Liver (tissue), 9 donors: ENCODE data around the gene FAM221B. TPM values are rescaled to one million over a fixed set of nuclear protein-coding genes. Genes with fewer than 3 reads are reported as not detected.

Source experiments
- DNase-seq: peaks from one replicate; pipeline ENCODE4 v3.0.0-alpha.2; 2017; ENCODE audit warnings: low spot score
- H3K27ac ChIP-seq, 2 donors: one replicate each; pipeline ENCODE4 v1.7.0; 2013; ENCODE audit warnings: inconsistent platforms in 2 of 2, low read length in 2 of 2, control low read depth in 1 of 2, low read depth in 1 of 2, mild to moderate bottlenecking in 1 of 2
- H3K27me3 ChIP-seq, 4 donors: one replicate each; pipeline versions ENCODE4 v1.6.1 to v1.7.0; 2013; ENCODE audit warnings: low read length in 3 of 4, inconsistent platforms in 1 of 4, mild to moderate bottlenecking in 1 of 4, moderate library complexity in 1 of 4; ENCODE audit not compliant: control insufficient read depth in 4 of 4, insufficient read depth in 4 of 4
- H3K36me3 ChIP-seq, 4 donors: one replicate each; pipeline versions ENCODE4 v1.6.1 to v1.7.0; 2013; ENCODE audit warnings: low read length in 3 of 4, mild to moderate bottlenecking in 3 of 4, low read depth in 1 of 4, moderate library complexity in 1 of 4; ENCODE audit not compliant: control insufficient read depth in 4 of 4, insufficient read depth in 3 of 4
- H3K4me1 ChIP-seq, 4 donors: one replicate each; pipeline versions ENCODE4 v1.6.1 to v1.7.0; 2013; ENCODE audit warnings: low read length in 3 of 4, mild to moderate bottlenecking in 3 of 4, moderate library complexity in 1 of 4; ENCODE audit not compliant: control insufficient read depth in 4 of 4, insufficient read depth in 4 of 4
- H3K4me3 ChIP-seq, 3 donors: one replicate each; pipeline versions ENCODE4 v1.6.1 to v1.7.0; 2013; ENCODE audit warnings: low read length in 3 of 3, control low read depth in 1 of 3, low read depth in 1 of 3, mild to moderate bottlenecking in 1 of 3
- H3K9ac ChIP-seq, 2 donors: one replicate each; pipeline ENCODE4 v1.7.0; 2013; ENCODE audit warnings: low read length in 2 of 2, mild to moderate bottlenecking in 2 of 2, moderate library complexity in 2 of 2, control low read depth in 1 of 2, low read depth in 1 of 2
- H3K9me3 ChIP-seq, 4 donors: one replicate each; pipeline versions ENCODE4 v1.6.1 to v1.7.0; 2013; ENCODE audit warnings: low read length in 3 of 4; ENCODE audit not compliant: control insufficient read depth in 4 of 4
- ATF3 ChIP-seq: IDR thresholded peaks from 2 replicates; pipeline ENCODE4 v1.6.1; 2016; ENCODE audit warnings: antibody characterized with exemption
- CTCF ChIP-seq: fragments of 150-350 bp; IDR thresholded peaks from 2 replicates; pipeline ENCODE4 v1.5.1; 2017; ENCODE audit warnings: improper control_type of control experiment, low read depth, low read length; ENCODE audit not compliant: missing input control
- EGR1 ChIP-seq, 2 donors: IDR thresholded peaks; 2 replicates each; pipeline ENCODE4 v1.6.1; 2016 to 2018; ENCODE audit warnings: antibody characterized with exemption in 2 of 2, low read depth in 2 of 2
- FOXA1 ChIP-seq: IDR thresholded peaks from 2 replicates; pipeline ENCODE4 v1.6.1; 2016; ENCODE audit warnings: antibody characterized with exemption
- FOXA2 ChIP-seq: IDR thresholded peaks from 2 replicates; pipeline ENCODE4 v1.6.1; 2016; ENCODE audit warnings: antibody characterized with exemption
- GABPA ChIP-seq, 2 donors: IDR thresholded peaks in 1 of 2; conservative IDR thresholded peaks in 1 of 2; 2 replicates each; pipeline ENCODE4 v1.6.1; 2016; ENCODE audit warnings: antibody characterized with exemption in 2 of 2, mild to moderate bottlenecking in 1 of 2, moderate library complexity in 1 of 2
- HNF4A ChIP-seq, 2 donors: conservative IDR thresholded peaks; 2 replicates each; pipeline ENCODE4 v1.6.1; 2016; ENCODE audit warnings: antibody characterized with exemption in 2 of 2, mild to moderate bottlenecking in 2 of 2
- JUND ChIP-seq, 2 donors: IDR thresholded peaks; 2 replicates each; pipeline ENCODE4 v1.6.1; 2016; ENCODE audit warnings: antibody characterized with exemption in 2 of 2
- NR2F2 ChIP-seq: IDR thresholded peaks from 2 replicates; pipeline ENCODE4 v1.6.1; 2016; ENCODE audit warnings: antibody characterized with exemption
- RAD21 ChIP-seq, 2 donors: IDR thresholded peaks; 2 replicates each; pipeline ENCODE4 v1.6.1; 2016; ENCODE audit warnings: antibody characterized with exemption in 2 of 2, mild to moderate bottlenecking in 2 of 2
- REST ChIP-seq: IDR thresholded peaks from 2 replicates; pipeline ENCODE4 v1.6.1; 2016; ENCODE audit warnings: antibody characterized with exemption, mild to moderate bottlenecking
- RXRA ChIP-seq, 2 donors: IDR thresholded peaks; 2 replicates each; pipeline ENCODE4 v1.6.1; 2017 to 2018; ENCODE audit warnings: antibody characterized with exemption in 2 of 2, mild to moderate bottlenecking in 1 of 2
- SP1 ChIP-seq: IDR thresholded peaks from 2 replicates; pipeline ENCODE4 v1.6.1; 2018; ENCODE audit warnings: antibody characterized with exemption, mild to moderate bottlenecking
- TAF1 ChIP-seq: conservative IDR thresholded peaks from 2 replicates; pipeline ENCODE4 v1.6.1; 2016; ENCODE audit warnings: antibody characterized with exemption, mild to moderate bottlenecking
- YY1 ChIP-seq: IDR thresholded peaks from 2 replicates; pipeline ENCODE4 v1.6.1; 2016; ENCODE audit warnings: antibody characterized with exemption, mild to moderate bottlenecking
- ZBTB33 ChIP-seq: IDR thresholded peaks from 2 replicates; pipeline ENCODE4 v1.6.1; 2016; ENCODE audit warnings: antibody characterized with exemption
- WGBS: extraction: QIAGEN DNeasy Blood & Tissue Kit; methylation state at CpG from one replicate; pipeline ENCODE4 v1.1.7; 2013; 5-methylcytosine and 5-hydroxymethylcytosine counted together
- polyA plus RNA-seq, 2 donors: library from polyadenylated mRNA; stranded (reverse) in 1 of 2; unstranded in 1 of 2; fragments of 200-250 nt in 1 of 2; fragments of >200 nt in 1 of 2; fragmentation: Nextera tagmentation in 1 of 2; extraction: Ambion mirVana in 1 of 2; gene quantifications; one replicate each; pipeline versions ENCODE4 v1.2.1 to v1.2.3, GENCODE V29; 2013 to 2015
- total RNA-seq, 2 donors: library from RNA; depleted of rRNA; stranded (reverse); fragments of >200 nt; gene quantifications; one replicate each; pipeline ENCODE4 v1.2.3, GENCODE V29; 2014
- donor health status: healthy.
- donor health status: healthy.
- donor health status: healthy.
- donor health status: healthy.
- donor health status: healthy.

FAM221B gene
- total and polyA plus RNA-seq, 4 donors = 0.35 TPM; not detected in 3

GRCh38 chr9:35800530-35800929 is 28.0 kb downstream of the FAM221B start (continued):
- TF ChIP-seq NR2F2 = no peak
- no peak for TF ChIP-seq EGR1 (IDR thresholded peaks at IDR 0.05; ENCODE audit: low read depth in 2 of 2)
- no peak for TF ChIP-seq JUND (IDR thresholded peaks at IDR 0.05)
- no peak for TF ChIP-seq YY1
- TF ChIP-seq TAF1 = no peak
- TF ChIP-seq FOXA2 = no peak

- TF ChIP-seq FOXA2 (no peak), RAD21 (IDR thresholded peaks at IDR 0.05) (no peak), CTCF (no peak)
- Histone ChIP-seq H3K4me3 (no peak overlapping the region), H3K9me3 (no peaks in the 10 kb centered on the region), H3K4me1 (peaks cover 4 to 17% (median 14%) of the 10 kb centered on the region in 4 donors), H3K9ac (no peak overlapping the region), H3K27ac (no peak overlapping the region), H3K27me3 (no peaks in the 10 kb centered on the region), H3K36me3 (peaks cover 0 to 4% (median 2%) of the 10 kb centered on the region in 4 donors)
- WGBS = 94% methylated on average over 4 of the region's 4 CpGs
- DNase-seq = no peak
Measured at GRCh38 chr9:35798658-35799374, 29.7 kb downstream of the FAM221B start.

GRCh38 chr9:35797311-35798109 is 31.0 kb downstream of the FAM221B start:
- no peak for DNase-seq
- no peaks in the 10 kb centered on the region for H3K27me3 ChIP-seq
- no peak overlapping the region for H3K9ac ChIP-seq
- peaks cover 0 to under 1% (median 0%) of the 10 kb centered on the region in 4 donors for H3K36me3 ChIP-seq
- H3K4me3 ChIP-seq = no peak overlapping the region
- peaks cover 4 to 25% (median 19%) of the 10 kb centered on the region in 4 donors for H3K4me1 ChIP-seq
- H3K27ac ChIP-seq = no peak overlapping the region
- H3K9me3 ChIP-seq = no peaks in the 10 kb centered on the region
- WGBS = 94% methylated on average over 6 of the region's 6 CpGs
- no peak for TF ChIP-seq GABPA (IDR thresholded peaks at IDR 0.05 in 1 of 2, conservative IDR thresholded peaks at IDR 0.05 in 1 of 2)
- TF ChIP-seq SP1 = no peak
- no peak for TF ChIP-seq TAF1
- TF ChIP-seq ZBTB33 = no peak
- no peak for TF ChIP-seq ATF3
- no peak for TF ChIP-seq FOXA1
- no peak for TF ChIP-seq NR2F2
- TF ChIP-seq REST = no peak
- no peak for TF ChIP-seq YY1
- no peak for TF ChIP-seq EGR1 (IDR thresholded peaks at IDR 0.05; ENCODE audit: low read depth in 2 of 2)
- TF ChIP-seq RXRA (IDR thresholded peaks at IDR 0.05) = no peak
- TF ChIP-seq HNF4A (conservative IDR thresholded peaks at IDR 0.05) = no peak
